B cell (primary cell): ENCODE data around the gene ZNF581. TPM values are rescaled to one million over a fixed set of nuclear protein-coding genes. Genes with fewer than 3 reads are reported as not detected.

Experiments
- ATAC-seq: fragments of 200-7000 bp; cut with Tn5 transposase; one replicate; pipeline ENCODE4 v1.10.0; 2021; ENCODE audit warnings: low read depth, mild to moderate bottlenecking, moderate number of reproducible peaks, moderate library complexity
- CTCF ChIA-PET: fragments of 350-600 bp; sonication (Branson Sonifier 250); formaldehyde crosslinking; loops from one replicate; lab custom pipeline; 2021; ENCODE audit warnings: antibody characterized with exemption, inconsistent platforms; lab: Charles Lee
- POLR2A ChIA-PET: fragments of 350-600 bp; sonication (Branson Sonifier 250); formaldehyde crosslinking; loops from one replicate; lab custom pipeline; 2021; ENCODE audit warnings: antibody characterized with exemption; lab: Charles Lee
- DNase-seq: peaks from one replicate; pipeline ENCODE4 v3.0.0; 2013
- H2AFZ ChIP-seq: 2 replicates; pipeline ENCODE4 v1.6.1; 2012; ENCODE audit warnings: mild to moderate bottlenecking, low read depth, low read length; ENCODE audit not compliant: insufficient read depth, poor library complexity, severe bottlenecking
- H3K27ac ChIP-seq, 2 donors: 1 replicate in 1 of 2; 2 replicates in 1 of 2; pipeline ENCODE4 v1.5.1; 2012 to 2013; ENCODE audit warnings: low read length in 2 of 2, mild to moderate bottlenecking in 2 of 2, moderate library complexity in 1 of 2
- H3K27me3 ChIP-seq, 4 experiments: fragments of 200-600 bp in 1 of 4; sonication (generic) in 1 of 4; replicated peaks in 1 of 4; 1 replicate in 2 of 4; 2 replicates in 2 of 4; pipeline versions ENCODE4 v1.6.1 to v1.7.0; 2013 to 2016; ENCODE audit warnings: low read length in 3 of 4, mild to moderate bottlenecking in 2 of 4, mixed read lengths in 1 of 4, moderate library complexity in 1 of 4; ENCODE audit not compliant: insufficient read depth in 4 of 4, control insufficient read depth in 3 of 4; ENCODE audit errors: control extremely low read depth in 1 of 4
- H3K36me3 ChIP-seq, 2 experiments: replicated peaks in 1 of 2; 1 replicate in 1 of 2; 2 replicates in 1 of 2; pipeline versions ENCODE4 v1.6.1 to v1.7.1; 2013; ENCODE audit warnings: low read length in 1 of 2; ENCODE audit not compliant: insufficient read depth in 2 of 2, control insufficient read depth in 1 of 2; ENCODE audit errors: control extremely low read depth in 1 of 2, extremely low read depth in 1 of 2
- H3K4me1 ChIP-seq, 2 donors: fragments of 200-600 bp in 1 of 2; sonication (generic) in 1 of 2; 1 replicate in 1 of 2; 2 replicates in 1 of 2; pipeline versions ENCODE4 v1.5.1 to v1.6.1; 2013 to 2017; ENCODE audit warnings: low read length in 2 of 2; ENCODE audit not compliant: control insufficient read depth in 2 of 2, insufficient read depth in 2 of 2
- H3K4me2 ChIP-seq: replicated peaks from 2 replicates; pipeline ENCODE3; 2012; ENCODE audit warnings: mild to moderate bottlenecking, low read depth, low read length; ENCODE audit not compliant: poor library complexity, severe bottlenecking
- H3K4me3 ChIP-seq, 5 experiments: fragments of 200-600 bp in 1 of 5; sonication (generic) in 1 of 5; 1 replicate in 3 of 5; 2 replicates in 2 of 5; pipeline versions ENCODE4 v1.5.1 to v1.7.0; 2011 to 2016; ENCODE audit warnings: low read length in 4 of 5, mild to moderate bottlenecking in 4 of 5, low read depth in 2 of 5, control low read depth in 1 of 5, moderate library complexity in 1 of 5; ENCODE audit not compliant: insufficient read depth in 1 of 5; ENCODE audit errors: control extremely low read depth in 1 of 5, extremely low read depth in 1 of 5
- H3K79me2 ChIP-seq: fragments of 200-600 bp; sonication (generic); one replicate; pipeline ENCODE4 v1.6.0; 2016; ENCODE audit warnings: low read length; ENCODE audit not compliant: control insufficient read depth, insufficient read depth
- H3K9ac ChIP-seq: fragments of 200-600 bp; sonication (generic); 2 replicates; pipeline ENCODE4 v1.6.1; 2017; ENCODE audit warnings: mild to moderate bottlenecking, low read length, moderate library complexity
- H3K9me3 ChIP-seq, 3 donors: one replicate each; pipeline versions ENCODE4 v1.6.1 to v1.7.1; 2013; ENCODE audit warnings: low read length in 2 of 3; ENCODE audit not compliant: control insufficient read depth in 2 of 3, insufficient read depth in 1 of 3; ENCODE audit errors: control extremely low read depth in 1 of 3
- H4K20me1 ChIP-seq: 2 replicates; pipeline ENCODE4 v1.6.0; 2012; ENCODE audit warnings: mild to moderate bottlenecking, low read length; ENCODE audit not compliant: insufficient read depth, control insufficient read depth, poor library complexity, severe bottlenecking
- H3K27ac Mint-ChIP-seq: one replicate; pipeline ENCODE4 v1.8.0; 2021; ENCODE audit warnings: mixed read lengths
- H3K27me3 Mint-ChIP-seq: one replicate; pipeline ENCODE4 v1.8.0; 2021; ENCODE audit warnings: mixed read lengths
- H3K4me1 Mint-ChIP-seq: one replicate; pipeline ENCODE4 v1.8.0; 2021; ENCODE audit warnings: mixed read lengths
- H3K4me3 Mint-ChIP-seq: one replicate; pipeline ENCODE4 v1.8.0; 2021; ENCODE audit warnings: mixed read lengths
- H3K9me3 Mint-ChIP-seq: one replicate; pipeline ENCODE4 v1.8.0; 2022; ENCODE audit warnings: mixed read lengths; ENCODE audit not compliant: insufficient read depth
- CTCF ChIP-seq: fragments of 200-600 bp; IDR thresholded peaks from one replicate; pipeline ENCODE4 v1.8.0; 2022; ENCODE audit warnings: antibody characterized with exemption, mild to moderate bottlenecking
- EZH2 ChIP-seq: IDR thresholded peaks from 2 replicates; pipeline ENCODE4 v1.6.1; 2012; ENCODE audit warnings: borderline replicate concordance, low read depth, mild to moderate bottlenecking, moderate library complexity, low read length; ENCODE audit not compliant: insufficient read depth, poor library complexity, severe bottlenecking
- WGBS: methylation state at CpG from one replicate; pipeline ENCODE4 v1.1.5; 2013; ENCODE audit warnings: missing lambda C conversion rate; ENCODE audit not compliant: insufficient coverage; 5-methylcytosine and 5-hydroxymethylcytosine counted together
- intact Hi-C: fragments of 100-400 bp; cut with micrococcal nuclease; formaldehyde crosslinking; loops from one replicate; pipeline ENCODE4 v1.10.0; 2022
- polyA plus RNA-seq: library from polyadenylated mRNA; depleted of rRNA; stranded (reverse); fragments of >200 nt; gene quantifications from 2 replicates; pipeline ENCODE4 v1.2.3, GENCODE V29; 2012
- total RNA-seq, 2 donors: library from RNA; stranded (reverse); fragments of 120-200 nt in 1 of 2; gene quantifications; 1 replicate in 1 of 2; 2 replicates in 1 of 2; pipeline versions ENCODE4 v1.2.3 to v1.2.4, GENCODE V29; 2013 to 2022

Gene ZNF581
- total and polyA plus RNA-seq, 2 donors (not counting 1 experiment from before 2014, with no cell fraction given), result 48.2 to 51.3 TPM

GRCh38 chr19:55625004-55625326, 18.5 kb upstream of the ZNF581 start:
- Mint-ChIP-seq H3K27me3 (no peaks in the 10 kb centered on the region), H3K27ac (peak overlapping the region; percentile 99), H3K4me3 (peak overlapping the region; percentile 95), H3K4me1 (peaks cover 18% of the 10 kb centered on the region), H3K9me3 (no peaks in the 10 kb centered on the region)
- Histone ChIP-seq H3K27ac (peak overlapping the region; percentile 87), H4K20me1 (peaks cover 7% of the 10 kb centered on the region), H3K9ac (peak overlapping the region; percentile 85), H3K4me3 (peak overlapping the region in 4 of 5 experiments; percentile 47 to 84 (median 69)), H3K27me3 (no peaks in the 10 kb centered on the region), H3K9me3 (no peaks in the 10 kb centered on the region), H3K4me2 (peak overlapping the region; percentile 81), H2AFZ (peak overlapping the region; percentile 82), H3K4me1 (peaks cover 10 to 14% of the 10 kb centered on the region in 2 donors), H3K36me3 (peaks cover 0 to 6% of the 10 kb centered on the region in 2 experiments), H3K79me2 (peaks cover 8% of the 10 kb centered on the region)
- POLR2A ChIA-PET, result interaction anchor here (0.6 to 2.4 kb wide), 17 partner anchors 8 to 495 kb away, joined by 3 to 58 read pairs (median 5); partner anchors contain the start of genes CCDC106, FIZ1, U2AF2 and UBE2S
- 29% methylated on average over 2 of the region's 11 CpGs for WGBS
- intact Hi-C loops, result loop anchor here (10.0 kb wide), 1 partner anchor 520 kb away; the partner anchor contains the start of gene ZNF444
- DNase-seq (no peak), ATAC-seq (no peak)
- CTCF ChIA-PET, result interaction anchor here (0.6 to 3.8 kb wide), 18 partner anchors 9 to 484 kb away, joined by 3 to 27 read pairs (median 5); partner anchors contain the start of genes FIZ1 and ZNF865
- no peak for TF ChIP-seq CTCF
- TF ChIP-seq EZH2, result no peak

GRCh38 chr19:55626350-55626749, 17.1 kb upstream of the ZNF581 start:
- no peaks in the 10 kb centered on the region for H3K9me3 ChIP-seq
- H3K9ac ChIP-seq, result no peak overlapping the region
- H3K27me3 ChIP-seq, result no peaks in the 10 kb centered on the region
- CTCF ChIA-PET, result interaction anchor here (0.6 to 3.8 kb wide), 11 partner anchors 11 to 487 kb away, joined by 3 to 25 read pairs (median 5); partner anchors contain the start of gene ZNF865
- DNase-seq, result no peak
- no peak for ATAC-seq
- 89% methylated on average over 10 of the region's 11 CpGs for WGBS
- intact Hi-C loops, result loop anchor here (10.0 kb wide), 1 partner anchor 518 kb away; the partner anchor contains the start of gene ZNF444
- H3K36me3 ChIP-seq, result no peaks in the 10 kb centered on the region
- Mint-ChIP-seq H3K4me1 (peaks cover 16% of the 10 kb centered on the region), H3K27ac (no peak overlapping the region), H3K27me3 (no peaks in the 10 kb centered on the region), H3K4me3 (peak overlapping the region; percentile 32), H3K9me3 (no peaks in the 10 kb centered on the region)
- H4K20me1 ChIP-seq, result peaks cover 7% of the 10 kb centered on the region
- H3K4me3 ChIP-seq, result no peak overlapping the region
- H2AFZ ChIP-seq, result no peak overlapping the region
- H3K4me1 ChIP-seq, result peaks cover 10 to 15% of the 10 kb centered on the region in 2 donors
- H3K79me2 ChIP-seq, result peaks cover 8% of the 10 kb centered on the region
- no peak overlapping the region for H3K4me2 ChIP-seq
- H3K27ac ChIP-seq, result no peak overlapping the region
- no peak for TF ChIP-seq EZH2
- no peak for TF ChIP-seq CTCF
- POLR2A ChIA-PET, result interaction anchor here (0.9 to 2.0 kb wide), 2 partner anchors 20 to 28 kb away, joined by 3 to 5 read pairs; partner anchors contain the start of gene ZNF865
